NCI-H2227 (cell line): ENCODE results near the gene SMIM7.

Experiments
- DNase-seq: peaks from one replicate; lab custom pipeline; 2025; ENCODE audit not compliant: unreplicated experiment; lab: John Stamatoyannopoulos, UW

Gene SMIM7

GRCh38 chr19:16623066-16623465, 36.9 kb downstream of the SMIM7 start:
- DNase-seq = no peak

DNA sequence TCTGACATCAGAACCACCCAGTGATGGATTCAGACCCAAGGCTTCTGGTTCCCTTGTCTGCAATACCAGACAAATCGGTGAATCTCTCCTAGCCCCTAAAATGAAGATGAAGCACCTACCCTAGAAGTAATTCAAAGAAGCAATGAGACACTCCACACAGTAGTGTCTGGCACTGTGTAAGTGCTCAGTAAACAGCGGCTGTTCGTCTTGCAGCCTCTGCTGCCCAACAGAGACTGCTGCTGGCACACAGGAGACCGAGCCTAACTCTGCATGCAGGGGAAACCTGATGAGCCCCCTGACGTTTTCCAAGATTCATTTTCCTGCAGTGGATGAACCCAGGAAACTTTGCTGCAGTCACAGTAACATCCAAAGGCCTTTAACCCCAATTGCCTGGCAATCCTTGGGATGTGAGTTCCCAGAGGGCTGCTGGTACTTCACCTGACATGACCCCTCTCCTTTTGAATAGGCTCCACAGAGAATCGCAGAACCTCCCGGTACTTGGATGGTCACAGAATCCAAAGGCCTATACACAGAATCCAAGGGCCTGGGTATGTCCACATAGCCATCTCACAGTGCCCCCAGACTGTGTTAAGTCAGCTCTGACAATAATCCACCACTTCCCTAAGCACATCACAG, 38.7 kb downstream of the SMIM7 start:
- DNase-seq = no peak

DNA sequence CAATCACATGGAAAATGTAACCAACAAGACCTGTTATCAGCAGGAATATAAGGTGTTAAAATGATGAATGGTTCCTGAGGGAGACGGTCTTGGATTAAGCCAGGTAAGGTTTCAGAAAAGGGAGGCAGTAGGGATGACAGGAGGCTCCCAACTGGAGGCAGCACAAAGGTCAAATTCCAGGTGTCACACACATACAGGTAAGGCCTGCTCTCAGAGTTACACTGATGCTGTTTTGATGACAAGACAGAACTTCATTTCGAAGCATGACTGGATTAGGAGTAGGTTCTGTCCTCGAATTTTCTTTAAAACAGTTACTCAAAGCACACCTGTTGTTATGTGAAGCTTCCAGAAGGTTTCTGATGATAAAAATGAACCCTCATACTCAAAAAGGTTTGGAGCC, 39.4 kb downstream of the SMIM7 start:
- DNase-seq = no peak

- DNase-seq = no peak
Measured at GRCh38 chr19:16620018-16620417, 39.9 kb downstream of the SMIM7 start.

DNA sequence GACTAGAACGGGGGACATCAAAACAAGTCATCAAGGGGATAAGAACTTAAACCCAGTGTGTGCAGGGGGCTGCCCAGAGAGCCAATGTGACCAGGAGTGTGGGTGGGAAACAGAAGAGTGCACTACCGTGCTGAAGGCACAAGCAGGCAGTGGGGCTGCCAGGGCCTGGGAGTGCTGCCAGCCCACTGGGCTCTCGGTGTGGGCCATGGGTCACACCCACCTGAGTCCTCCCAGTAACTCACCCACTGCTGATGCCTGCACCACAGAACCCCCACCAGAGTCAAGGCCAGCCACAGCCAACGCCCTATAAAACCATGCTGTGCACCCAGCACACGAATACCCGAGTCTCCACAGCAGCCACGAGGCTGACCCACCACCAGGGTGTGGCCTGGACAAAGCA, 40.5 kb downstream of the SMIM7 start:
- no peak for DNase-seq

GRCh38 chr19:16618248-16618647, 41.7 kb downstream of the SMIM7 start:
- DNase-seq = no peak

- no peak for DNase-seq
Measured at GRCh38 chr19:16615808-16616207, 44.1 kb downstream of the SMIM7 start.

- DNase-seq = no peak
Measured at GRCh38 chr19:16614941-16615340, 45.0 kb downstream of the SMIM7 start.

DNA sequence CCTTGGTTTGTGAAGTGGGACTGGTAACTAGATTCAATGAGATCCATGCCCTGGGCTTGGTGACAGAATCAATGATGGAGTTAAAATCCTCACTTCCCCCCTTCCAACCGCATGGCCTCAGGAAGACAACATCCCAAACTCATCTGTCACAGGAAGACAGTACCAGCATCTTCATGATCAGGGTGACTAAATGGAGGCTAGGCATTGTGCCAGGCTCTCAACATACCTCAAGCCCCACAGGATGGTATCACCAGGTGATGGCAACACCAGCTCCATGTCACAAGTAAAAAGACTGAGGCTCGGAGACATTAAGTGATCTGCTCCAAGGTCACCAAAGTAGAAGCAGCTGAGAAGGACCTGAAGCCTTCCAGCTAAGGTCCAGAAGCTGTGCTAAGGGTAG, 46.1 kb downstream of the SMIM7 start:
- no peak for DNase-seq

DNA sequence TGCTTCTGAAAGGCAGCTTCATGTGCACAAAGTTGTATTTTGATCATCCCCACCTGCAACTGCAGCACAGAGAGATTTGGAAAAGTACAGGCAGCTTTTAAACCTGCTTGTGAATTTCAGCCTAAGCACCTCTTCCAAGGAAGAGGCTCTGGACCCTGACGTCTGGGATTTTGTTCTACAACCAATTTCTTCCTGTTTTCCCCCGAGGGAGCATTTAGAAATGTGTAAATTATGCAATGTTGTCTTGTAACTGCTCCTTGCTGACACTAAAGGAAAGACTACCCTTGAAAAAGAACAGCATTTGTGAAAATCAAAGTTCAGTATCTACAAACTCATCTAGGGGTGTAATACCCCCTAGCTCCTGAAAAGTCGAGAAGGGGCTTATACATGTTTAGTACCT, 47.3 kb downstream of the SMIM7 start:
- DNase-seq = no peak

DNA sequence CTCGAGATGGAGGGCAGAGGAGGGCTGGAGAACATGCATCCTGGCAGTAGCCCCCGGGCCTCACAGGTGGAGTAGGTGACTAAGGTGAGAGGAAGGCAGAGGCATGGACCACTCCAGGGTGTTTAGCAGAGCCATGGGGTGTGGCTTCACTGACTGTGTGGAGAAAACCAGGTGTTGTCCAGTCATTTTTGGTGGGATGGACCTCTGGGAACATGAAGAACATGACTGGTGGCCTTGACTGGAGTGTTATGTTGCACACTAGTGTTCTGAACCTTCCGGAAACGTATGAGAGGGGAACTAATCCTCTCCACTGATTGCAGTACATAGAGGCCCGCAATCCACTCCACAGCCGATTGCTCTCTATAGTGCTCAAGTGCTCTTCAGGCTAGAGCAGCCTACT, 48.8 kb downstream of the SMIM7 start:
- DNase-seq = no peak

DNA sequence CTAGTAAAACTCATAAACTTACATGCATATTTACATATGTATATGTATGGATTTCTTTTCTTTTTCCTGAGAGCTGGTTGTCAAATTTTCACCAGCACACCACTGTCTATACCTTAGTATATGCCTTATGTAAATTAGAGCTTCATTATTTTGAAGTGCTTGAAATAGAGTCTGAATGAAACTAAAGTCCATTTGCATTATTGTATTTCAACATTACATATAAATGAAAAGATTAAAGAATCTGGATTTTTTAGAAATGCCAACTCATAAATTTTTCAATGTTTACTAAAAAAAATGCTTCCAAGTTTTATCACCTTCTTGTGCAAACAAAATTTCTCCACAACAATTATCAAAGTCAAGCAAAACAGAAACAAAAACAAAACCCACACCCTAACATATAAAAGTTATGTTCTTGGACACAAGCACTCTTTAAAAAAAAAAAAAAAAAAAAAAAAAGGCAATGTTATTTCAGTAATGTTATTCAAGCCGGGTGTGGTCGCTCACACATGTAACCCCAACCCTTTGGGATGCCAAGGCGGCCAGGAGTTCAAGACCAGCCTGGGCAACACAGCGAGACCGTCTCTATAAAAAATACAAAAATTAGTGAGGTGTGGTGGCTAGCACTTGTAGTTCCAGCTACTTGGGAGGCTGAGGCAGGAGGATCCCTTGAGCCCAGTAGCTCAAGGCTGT, 50.3 kb downstream of the SMIM7 start:
- no peak for DNase-seq

GRCh38 chr19:16608290-16608739, 51.6 kb downstream of the SMIM7 start:
- DNase-seq = no peak

- DNase-seq = no peak
Measured at GRCh38 chr19:16607819-16608218, 52.1 kb downstream of the SMIM7 start.

DNA sequence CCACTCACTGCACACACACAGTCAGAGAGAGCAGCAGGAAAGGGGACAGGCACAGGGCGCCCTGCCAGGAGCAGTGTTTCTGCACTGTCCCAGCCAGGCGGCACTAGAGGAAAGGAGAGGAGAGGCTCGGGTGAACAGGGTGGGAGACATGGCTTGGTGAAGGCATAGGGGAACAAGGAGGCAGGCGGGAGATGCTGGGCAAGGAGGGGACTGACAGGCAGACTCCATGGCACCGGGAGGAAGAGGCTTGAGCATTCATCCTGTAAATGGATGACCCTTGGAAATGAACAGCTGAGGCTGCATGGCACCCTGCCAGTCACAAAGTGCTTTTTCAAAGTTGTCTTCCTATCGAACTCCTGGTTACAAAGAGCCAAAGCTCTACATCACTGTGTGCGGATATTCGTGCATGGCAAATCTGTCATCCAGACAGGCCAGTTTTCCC, 54.4 kb downstream of the SMIM7 start:
- DNase-seq = no peak

DNA sequence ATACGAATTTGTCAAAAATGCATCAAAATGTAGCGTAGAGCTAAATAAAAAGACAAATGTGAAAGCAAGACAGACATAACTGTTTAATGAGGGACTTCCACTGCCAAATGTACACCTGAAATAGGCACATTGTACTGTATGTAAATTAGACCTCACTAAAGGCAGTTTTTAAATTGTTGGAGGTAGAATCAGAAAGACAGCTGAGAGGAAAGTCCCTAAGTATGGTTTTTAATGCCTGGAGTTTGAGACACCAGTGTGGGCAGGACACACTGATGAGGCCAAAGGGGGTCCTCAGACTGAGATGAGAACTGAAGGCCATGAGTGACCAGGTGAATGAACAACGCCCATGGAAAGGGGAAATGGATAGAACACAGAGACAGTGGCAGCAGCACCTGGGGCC, 54.8 kb downstream of the SMIM7 start:
- no peak for DNase-seq

GRCh38 chr19:16604615-16605014, 55.3 kb downstream of the SMIM7 start:
- DNase-seq = no peak

GRCh38 chr19:16603090-16603489, 56.9 kb downstream of the SMIM7 start:
- no peak for DNase-seq

GRCh38 chr19:16601378-16602052, 58.4 kb downstream of the SMIM7 start:
- no peak for DNase-seq

DNA sequence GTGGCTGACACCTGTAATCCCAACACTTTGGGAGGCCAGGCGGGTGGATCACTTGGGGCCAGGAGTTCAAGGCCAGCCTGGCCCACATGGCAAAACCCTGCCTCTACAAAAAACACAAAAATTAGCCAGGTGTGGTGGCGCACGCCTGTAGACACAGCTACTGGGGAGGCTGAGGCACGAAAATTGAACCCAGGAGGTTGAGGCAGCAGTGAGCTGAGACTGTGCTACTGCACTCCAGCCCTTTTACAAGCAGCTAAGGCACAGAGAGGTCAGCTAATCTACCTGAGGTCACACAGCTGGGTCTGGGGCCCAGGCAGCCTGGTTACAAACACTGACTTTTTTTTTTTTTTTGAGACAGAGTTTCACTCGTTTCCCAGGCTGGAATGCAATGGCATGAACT, 59.1 kb downstream of the SMIM7 start:
- DNase-seq = no peak

DNA sequence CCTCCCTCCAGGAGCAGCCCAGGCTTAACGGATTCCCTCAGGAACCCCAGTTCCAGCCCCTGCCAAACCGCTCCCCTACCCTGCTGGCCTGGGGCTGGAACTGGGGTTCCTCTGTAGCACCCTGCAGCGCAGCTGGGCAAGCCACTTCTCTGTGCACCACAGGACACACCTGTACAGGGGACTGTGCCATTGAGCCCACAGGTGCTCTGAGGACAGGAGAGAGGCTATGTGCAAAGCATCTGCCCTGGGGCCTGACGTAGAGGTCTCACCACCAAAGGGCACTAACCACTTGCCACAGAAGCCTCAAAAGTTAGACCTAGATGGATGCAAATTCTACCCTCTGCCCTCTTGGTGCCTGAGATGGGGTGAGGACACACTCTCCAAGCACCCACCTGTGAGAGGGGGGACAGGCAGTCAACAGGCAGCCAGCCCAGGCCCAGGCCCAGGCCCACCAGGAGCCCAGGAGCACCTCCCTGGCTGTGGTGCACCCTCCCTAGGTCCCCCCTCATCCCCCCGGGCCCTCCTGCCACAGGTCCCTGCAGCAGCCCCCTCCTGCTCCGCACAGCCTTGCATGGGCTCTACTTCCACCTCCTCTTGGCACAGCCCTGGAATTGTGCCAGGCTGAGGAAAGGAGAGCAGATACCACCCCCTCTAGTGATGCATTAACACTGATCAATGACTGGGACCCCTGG, 60.1 kb downstream of the SMIM7 start:
- no peak for DNase-seq

DNA sequence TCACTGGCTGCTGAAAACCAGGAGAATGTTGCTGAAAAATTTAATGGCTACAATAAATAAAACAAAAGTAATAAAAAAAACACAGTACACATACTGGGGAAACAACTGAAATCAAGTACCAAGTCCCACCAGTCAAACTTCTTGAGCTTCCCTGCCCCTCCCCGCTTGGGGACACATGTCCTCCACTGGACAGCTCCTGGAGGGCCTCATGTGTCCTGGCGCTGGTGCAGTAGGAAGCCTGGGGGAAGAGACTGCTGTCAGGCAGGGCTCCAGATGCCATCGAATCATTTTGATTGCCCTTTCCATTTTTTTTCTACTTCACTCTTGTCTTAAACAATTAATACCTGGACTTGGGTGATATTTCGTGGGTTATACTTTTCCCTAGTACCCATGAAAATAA, 61.1 kb downstream of the SMIM7 start:
- no peak for DNase-seq
